ENCODE measurements around the gene TTI1. TPM values are rescaled to one million over a fixed set of nuclear protein-coding genes. Genes with fewer than 3 reads are reported as not detected.

The TTI1 gene
- polyA plus RNA-seq, 3 donors: 6.4 to 9.1 (median 8.8) TPM

DNA sequence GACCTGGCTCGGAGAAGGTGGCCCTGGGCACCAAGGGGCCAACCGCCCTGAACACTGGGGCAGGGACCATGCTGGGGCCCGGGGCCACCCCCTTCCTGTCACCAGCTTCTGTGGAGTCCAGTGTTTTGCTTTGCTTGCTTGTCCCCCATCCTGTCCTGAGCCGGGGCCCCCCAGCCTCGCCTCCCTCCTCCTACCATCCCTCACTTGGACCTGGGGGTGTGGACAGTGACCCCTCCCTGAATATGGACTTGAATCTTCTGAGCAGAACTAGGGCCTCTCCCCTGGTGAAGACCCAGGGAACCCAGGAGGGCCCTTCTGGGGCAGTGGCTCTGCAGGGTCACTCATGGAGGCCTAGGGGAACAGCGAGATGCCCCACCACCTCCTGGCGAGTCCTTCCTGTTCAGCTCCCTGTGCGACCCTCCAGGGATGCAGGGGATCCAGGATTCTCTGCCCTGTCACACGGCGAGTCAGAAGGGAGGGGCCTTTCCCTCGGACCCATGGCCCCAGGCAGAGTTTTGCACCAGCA lies 88.7 kb downstream of the TTI1 start:
- no peak overlapping the region for H3K4me3 Mint-ChIP-seq
- H3K79me2 ChIP-seq (ENCODE audit: insufficient read depth, low read length): no peaks in the 10 kb centered on the region
- H3K27ac Mint-ChIP-seq: no peak overlapping the region
- H3K4me1 Mint-ChIP-seq: no peaks in the 10 kb centered on the region
- H3K27me3 ChIP-seq (ENCODE audit: control insufficient read depth in 2 of 2, insufficient read depth in 2 of 2, low read length in 2 of 2): no peaks in the 10 kb centered on the region
- no peaks in the 10 kb centered on the region for H4K20me1 ChIP-seq (ENCODE audit: insufficient read depth, low read length)
- no peak overlapping the region for H3K9ac ChIP-seq (ENCODE audit: insufficient read depth, low read length, poor library complexity, severe bottlenecking)
- no peak for DNase-seq
- intact Hi-C loops (cut with micrococcal nuclease): no loop called here
- H3K27me3 Mint-ChIP-seq (ENCODE audit: low read depth in 3 of 3): peaks cover 3 to 8% (median 6%) of the 10 kb centered on the region in 3 donors
- no peaks in the 10 kb centered on the region for H3K9me3 ChIP-seq (replicated peaks in 1 of 2; ENCODE audit: control insufficient read depth in 1 of 2, insufficient read depth in 1 of 2, low read length in 2 of 2)
- TF ChIP-seq, protein P1, sequence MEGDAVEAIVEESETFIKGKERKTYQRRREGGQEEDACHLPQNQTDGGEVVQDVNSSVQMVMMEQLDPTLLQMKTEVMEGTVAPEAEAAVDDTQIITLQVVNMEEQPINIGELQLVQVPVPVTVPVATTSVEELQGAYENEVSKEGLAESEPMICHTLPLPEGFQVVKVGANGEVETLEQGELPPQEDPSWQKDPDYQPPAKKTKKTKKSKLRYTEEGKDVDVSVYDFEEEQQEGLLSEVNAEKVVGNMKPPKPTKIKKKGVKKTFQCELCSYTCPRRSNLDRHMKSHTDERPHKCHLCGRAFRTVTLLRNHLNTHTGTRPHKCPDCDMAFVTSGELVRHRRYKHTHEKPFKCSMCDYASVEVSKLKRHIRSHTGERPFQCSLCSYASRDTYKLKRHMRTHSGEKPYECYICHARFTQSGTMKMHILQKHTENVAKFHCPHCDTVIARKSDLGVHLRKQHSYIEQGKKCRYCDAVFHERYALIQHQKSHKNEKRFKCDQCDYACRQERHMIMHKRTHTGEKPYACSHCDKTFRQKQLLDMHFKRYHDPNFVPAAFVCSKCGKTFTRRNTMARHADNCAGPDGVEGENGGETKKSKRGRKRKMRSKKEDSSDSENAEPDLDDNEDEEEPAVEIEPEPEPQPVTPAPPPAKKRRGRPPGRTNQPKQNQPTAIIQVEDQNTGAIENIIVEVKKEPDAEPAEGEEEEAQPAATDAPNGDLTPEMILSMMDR (IDR thresholded peaks at IDR 0.05): no peak
- H3K36me3 Mint-ChIP-seq: no peaks in the 10 kb centered on the region
- H2AFZ ChIP-seq (ENCODE audit: insufficient read depth, low read depth, low read length, poor library complexity, severe bottlenecking): no peak overlapping the region
- H3K4me3 ChIP-seq (replicated peaks in 1 of 3; ENCODE audit: low read depth in 2 of 3, low read length in 3 of 3): no peak overlapping the region
- no peaks in the 10 kb centered on the region for H3K4me1 ChIP-seq (ENCODE audit: control insufficient read depth in 1 of 2, insufficient read depth in 2 of 2, low read length in 2 of 2)
- no peak overlapping the region for H3K4me2 ChIP-seq (replicated peaks; ENCODE audit: extremely low read depth, low read length, poor library complexity, severe bottlenecking)
- no peak overlapping the region for H3K27ac ChIP-seq (ENCODE audit: low read depth in 1 of 2, low read length in 2 of 2)
- WGBS (ENCODE audit: insufficient coverage): 89% methylated on average over 11 of the region's 11 CpGs
- peaks cover 0 to 14% (median 3%) of the 10 kb centered on the region in 7 donors for H3K9me3 Mint-ChIP-seq
- no peaks in the 10 kb centered on the region for H3K36me3 ChIP-seq (replicated peaks in 1 of 2; ENCODE audit: control insufficient read depth in 1 of 2, insufficient read depth in 2 of 2, low read length in 2 of 2)

DNA sequence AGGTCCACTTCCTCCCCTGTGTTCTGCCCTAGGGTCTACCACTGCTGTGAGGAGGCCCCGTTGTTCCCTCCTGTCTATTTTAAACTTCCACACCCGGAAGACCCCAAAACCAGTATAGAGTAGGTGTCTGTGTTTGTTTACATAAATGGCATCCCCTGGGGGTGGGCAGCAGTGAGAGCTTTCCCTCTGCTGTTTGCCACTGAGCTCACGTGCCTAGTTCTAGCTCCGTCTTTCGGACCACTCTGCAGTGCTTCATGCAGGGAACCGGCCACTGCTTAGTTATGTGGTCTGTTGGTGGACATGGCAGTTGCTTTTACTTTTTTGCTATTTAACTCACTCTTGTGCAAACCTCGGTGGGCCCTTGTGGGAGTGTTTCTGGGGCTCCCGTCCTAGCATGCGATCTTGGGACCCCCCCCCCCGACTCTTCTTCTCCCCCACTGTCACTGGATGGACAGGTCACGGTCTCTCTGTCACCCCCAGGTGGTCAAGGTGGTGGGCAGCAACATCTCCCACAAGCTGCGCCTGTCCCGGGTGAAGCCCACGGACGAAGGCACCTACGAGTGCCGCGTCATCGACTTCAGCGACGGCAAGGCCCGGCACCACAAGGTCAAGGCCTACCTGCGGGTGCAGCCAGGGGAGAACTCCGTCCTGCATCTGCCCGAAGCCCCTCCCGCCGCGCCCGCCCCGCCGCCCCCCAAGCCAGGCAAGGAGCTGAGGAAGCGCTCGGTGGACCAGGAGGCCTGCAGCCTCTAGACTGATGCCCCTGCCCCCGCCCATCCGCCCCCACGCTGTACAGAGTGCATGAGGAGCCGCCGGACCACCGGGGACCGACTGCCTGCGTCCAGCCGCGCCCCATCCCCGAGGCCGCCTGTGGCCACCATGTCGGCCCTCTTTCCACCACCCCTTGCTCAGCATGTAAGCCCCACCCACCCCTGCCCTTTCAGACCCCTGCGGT lies 89.5 kb downstream of the TTI1 start:
- Histone ChIP-seq H3K27ac (ENCODE audit: low read depth in 1 of 2, low read length in 2 of 2) (no peak overlapping the region), H3K79me2 (ENCODE audit: insufficient read depth, low read length) (no peaks in the 10 kb centered on the region), H3K27me3 (ENCODE audit: control insufficient read depth in 2 of 2, insufficient read depth in 2 of 2, low read length in 2 of 2) (no peaks in the 10 kb centered on the region), H2AFZ (ENCODE audit: insufficient read depth, low read depth, low read length, poor library complexity, severe bottlenecking) (no peak overlapping the region), H3K9ac (ENCODE audit: insufficient read depth, low read length, poor library complexity, severe bottlenecking) (no peak overlapping the region), H3K4me1 (ENCODE audit: control insufficient read depth in 1 of 2, insufficient read depth in 2 of 2, low read length in 2 of 2) (no peaks in the 10 kb centered on the region), H3K36me3 (replicated peaks in 1 of 2; ENCODE audit: control insufficient read depth in 1 of 2, insufficient read depth in 2 of 2, low read length in 2 of 2) (no peaks in the 10 kb centered on the region), H3K9me3 (replicated peaks in 1 of 2; ENCODE audit: control insufficient read depth in 1 of 2, insufficient read depth in 1 of 2, low read length in 2 of 2) (no peaks in the 10 kb centered on the region), H3K4me3 (replicated peaks in 1 of 3; ENCODE audit: low read depth in 2 of 3, low read length in 3 of 3) (no peak overlapping the region), H4K20me1 (ENCODE audit: insufficient read depth, low read length) (no peaks in the 10 kb centered on the region), H3K4me2 (replicated peaks; ENCODE audit: extremely low read depth, low read length, poor library complexity, severe bottlenecking) (no peak overlapping the region)
- intact Hi-C loops (cut with micrococcal nuclease): no loop called here
- DNase-seq: no peak
- WGBS (ENCODE audit: insufficient coverage): 97% methylated on average over 28 of the region's 47 CpGs
- Mint-ChIP-seq H3K4me1 (no peaks in the 10 kb centered on the region), H3K9me3 (peaks cover 0 to 12% (median 3%) of the 10 kb centered on the region in 7 donors), H3K36me3 (no peaks in the 10 kb centered on the region), H3K27ac (no peak overlapping the region), H3K27me3 (ENCODE audit: low read depth in 3 of 3) (peaks cover 3 to 8% (median 6%) of the 10 kb centered on the region in 3 donors), H3K4me3 (no peak overlapping the region)
- TF ChIP-seq, protein P1 (IDR thresholded peaks at IDR 0.05): no peak
